Left lung (tissue), 10 donors: ENCODE results near the gene JPH2. TPM values are rescaled to one million over a fixed set of nuclear protein-coding genes. Genes with fewer than 3 reads are reported as not detected.

Experiments
- ATAC-seq: fragments of 200-7000 bp; cut with Tn5 transposase; one replicate; pipeline ENCODE4 v1.9.1; 2020; ENCODE audit warnings: moderate library complexity
- DNase-seq, 4 donors: peaks; one replicate each; pipeline ENCODE4 v3.0.0-alpha.2; 2013 to 2020
- H3K27ac ChIP-seq, 2 donors: fragments of 200-600 bp; sonication (generic) in 1 of 2; one replicate each; pipeline versions ENCODE4 v1.5.0 to v1.8.0; 2020 to 2021
- H3K27me3 ChIP-seq, 2 donors: fragments of 200-600 bp; sonication (generic) in 1 of 2; one replicate each; pipeline versions ENCODE4 v1.5.0 to v1.8.0; 2020 to 2021
- H3K36me3 ChIP-seq, 2 donors: fragments of 200-600 bp; sonication (generic) in 1 of 2; one replicate each; pipeline versions ENCODE4 v1.5.0 to v1.8.0; 2020 to 2021
- H3K4me1 ChIP-seq, 2 donors: fragments of 200-600 bp; one replicate each; pipeline ENCODE4 v1.8.0; 2021
- H3K4me3 ChIP-seq, 2 donors: fragments of 200-600 bp; sonication (generic) in 1 of 2; one replicate each; pipeline versions ENCODE4 v1.5.0 to v1.8.0; 2020 to 2021; ENCODE audit warnings: mild to moderate bottlenecking in 1 of 2
- H3K9me3 ChIP-seq, 2 donors: fragments of 200-600 bp; sonication (generic) in 1 of 2; one replicate each; pipeline versions ENCODE4 v1.5.0 to v1.8.0; 2020 to 2021
- intact Hi-C, 2 donors: fragments of 100-400 bp; cut with DNase I; formaldehyde crosslinking; loops; one replicate each; pipeline versions ENCODE4 v1.11.2 to v1.14.2; 2022
- polyA plus RNA-seq, 6 donors: library from polyadenylated mRNA; unstranded; fragments of 120-200 nt; gene quantifications; one replicate each; pipeline ENCODE4 v1.2.1, GENCODE V29; 2013; ENCODE audit not compliant: insufficient read length in 6 of 6
- total RNA-seq, 2 donors: library from RNA; stranded (reverse); fragmentation: NEBNext Ultra II Directional; extraction: Animal tissue kit (Norgen Biotek cat#: 25700); gene quantifications; one replicate each; pipeline ENCODE4 v1.2.1, GENCODE V29; 2021
- TF ChIP-seq, protein P1 (sequence below), 2 donors: fragments of 200-600 bp; sonication (generic) in 1 of 2; IDR thresholded peaks; one replicate each; pipeline versions ENCODE4 v1.5.0 to v1.8.0; 2021; ENCODE audit warnings: antibody characterized with exemption in 2 of 2
- donor health status: DM: no; HTN: yes; CAD: no.
- donor health status: DM: no; HTN: no; CAD: no.

Gene JPH2
- total and polyA plus RNA-seq, 8 donors = 0.83 to 7.4 (median 1.4) TPM

DNA sequence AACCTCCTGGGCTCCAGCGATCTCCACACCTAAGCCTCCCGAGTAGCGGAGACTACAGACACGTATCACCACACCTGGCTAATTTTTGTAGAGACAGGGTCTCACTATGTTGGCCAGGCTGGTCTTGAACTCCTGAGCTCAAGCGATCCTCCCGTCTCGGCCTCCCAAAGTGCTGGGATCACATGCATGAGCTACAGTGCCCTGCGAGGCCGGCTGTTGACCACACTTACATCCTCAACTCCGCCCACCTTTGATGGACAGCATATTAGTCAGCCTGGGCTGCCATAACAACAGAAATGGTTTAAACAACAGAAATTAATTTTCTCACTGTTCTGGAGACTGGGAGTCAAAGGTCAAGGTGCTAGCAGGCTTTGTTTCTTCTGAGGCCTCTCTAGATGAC lies 107.7 kb downstream of the JPH2 start:
- Histone ChIP-seq H3K9me3 (no peaks in the 10 kb centered on the region), H3K4me1 (peaks cover 0 to 14% of the 10 kb centered on the region in 2 donors), H3K27me3 (no peaks in the 10 kb centered on the region), H3K36me3 (no peaks in the 10 kb centered on the region), H3K4me3 (no peak overlapping the region), H3K27ac (no peak overlapping the region)
- TF ChIP-seq, protein P1, sequence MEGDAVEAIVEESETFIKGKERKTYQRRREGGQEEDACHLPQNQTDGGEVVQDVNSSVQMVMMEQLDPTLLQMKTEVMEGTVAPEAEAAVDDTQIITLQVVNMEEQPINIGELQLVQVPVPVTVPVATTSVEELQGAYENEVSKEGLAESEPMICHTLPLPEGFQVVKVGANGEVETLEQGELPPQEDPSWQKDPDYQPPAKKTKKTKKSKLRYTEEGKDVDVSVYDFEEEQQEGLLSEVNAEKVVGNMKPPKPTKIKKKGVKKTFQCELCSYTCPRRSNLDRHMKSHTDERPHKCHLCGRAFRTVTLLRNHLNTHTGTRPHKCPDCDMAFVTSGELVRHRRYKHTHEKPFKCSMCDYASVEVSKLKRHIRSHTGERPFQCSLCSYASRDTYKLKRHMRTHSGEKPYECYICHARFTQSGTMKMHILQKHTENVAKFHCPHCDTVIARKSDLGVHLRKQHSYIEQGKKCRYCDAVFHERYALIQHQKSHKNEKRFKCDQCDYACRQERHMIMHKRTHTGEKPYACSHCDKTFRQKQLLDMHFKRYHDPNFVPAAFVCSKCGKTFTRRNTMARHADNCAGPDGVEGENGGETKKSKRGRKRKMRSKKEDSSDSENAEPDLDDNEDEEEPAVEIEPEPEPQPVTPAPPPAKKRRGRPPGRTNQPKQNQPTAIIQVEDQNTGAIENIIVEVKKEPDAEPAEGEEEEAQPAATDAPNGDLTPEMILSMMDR (IDR thresholded peaks at IDR 0.05) = no peak
- ATAC-seq (no peak), DNase-seq (peak in 1 of 4 donors; percentile 46)
- intact Hi-C loops = loop anchor here in 1 of 2 donors (10.0 kb wide), 1 partner anchor 234 kb away; no protein-coding TSS in a partner anchor

DNA sequence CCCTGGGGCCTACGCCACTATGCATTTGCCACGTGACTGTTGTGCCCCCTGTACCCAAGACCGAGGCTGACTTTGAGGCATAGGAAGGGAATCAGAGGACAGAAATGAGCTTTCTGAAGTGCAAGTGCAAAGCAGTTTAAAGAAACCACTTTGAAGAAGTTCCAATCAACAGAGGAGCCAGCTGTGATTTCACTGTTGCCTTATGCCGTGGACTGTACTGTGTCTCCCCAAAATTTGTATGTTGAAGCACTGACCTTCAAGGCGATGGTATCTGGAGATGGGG lies 111.1 kb downstream of the JPH2 start:
- Histone ChIP-seq H3K4me3 (no peak overlapping the region), H3K4me1 (peaks cover 0 to 35% of the 10 kb centered on the region in 2 donors), H3K9me3 (no peaks in the 10 kb centered on the region), H3K27me3 (no peaks in the 10 kb centered on the region), H3K27ac (peak overlapping the region in 1 of 2 donors; percentile 50), H3K36me3 (no peaks in the 10 kb centered on the region)
- intact Hi-C loops = loop anchor here in 1 of 2 donors (10.0 kb wide), 1 partner anchor 231 kb away; no protein-coding TSS in a partner anchor
- no peak for DNase-seq
- no peak for ATAC-seq
- TF ChIP-seq, protein P1 (IDR thresholded peaks at IDR 0.05) = no peak

DNA sequence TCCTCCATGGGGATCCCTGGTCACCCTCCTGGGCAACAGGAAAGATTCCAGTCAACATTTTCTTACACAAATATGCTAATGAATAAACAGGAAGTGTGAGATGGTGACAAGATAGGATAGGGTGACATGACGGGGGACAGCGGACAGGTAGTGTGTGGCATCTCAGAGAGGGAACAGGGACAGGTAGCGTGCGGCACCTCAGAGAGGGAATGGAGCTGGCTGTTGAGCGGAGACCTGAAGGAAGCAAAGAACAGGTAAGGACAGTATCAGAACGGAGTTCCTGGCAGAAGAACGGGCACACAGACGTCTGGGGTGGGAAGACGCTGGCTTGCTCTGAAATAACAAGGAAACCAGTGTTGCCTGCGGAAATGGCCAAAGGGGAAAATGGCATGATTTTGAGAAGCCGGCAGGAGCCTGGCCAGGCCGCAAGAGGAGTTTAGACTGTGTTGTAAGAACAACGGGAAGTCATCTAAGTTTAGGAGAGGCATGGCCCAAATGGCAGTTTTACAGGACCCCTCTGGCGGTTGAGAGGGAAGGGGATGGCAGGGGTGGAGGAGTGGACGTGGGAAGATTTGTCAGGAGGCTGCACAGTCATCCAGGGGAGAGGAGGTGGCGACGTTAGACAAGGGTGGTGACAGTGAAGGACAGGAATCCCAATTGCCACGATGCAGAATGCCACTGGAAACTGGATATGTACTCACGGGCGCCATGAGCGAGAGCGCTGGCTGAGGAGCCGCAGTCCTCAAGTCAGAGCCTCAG lies 111.6 kb downstream of the JPH2 start:
- H3K36me3 ChIP-seq = no peaks in the 10 kb centered on the region
- H3K9me3 ChIP-seq = no peaks in the 10 kb centered on the region
- H3K4me1 ChIP-seq = peaks cover 0 to 30% of the 10 kb centered on the region in 2 donors
- ATAC-seq (no peak), DNase-seq (peak in 1 of 4 donors; percentile 59)
- no peaks in the 10 kb centered on the region for H3K27me3 ChIP-seq
- TF ChIP-seq, protein P1 (IDR thresholded peaks at IDR 0.05) = no peak
- H3K4me3 ChIP-seq = no peak overlapping the region
- intact Hi-C loops = loop anchor here in 1 of 2 donors (10.0 kb wide), 1 partner anchor 231 kb away; no protein-coding TSS in a partner anchor
- H3K27ac ChIP-seq = peak overlapping the region in 1 of 2 donors; percentile 50

DNA sequence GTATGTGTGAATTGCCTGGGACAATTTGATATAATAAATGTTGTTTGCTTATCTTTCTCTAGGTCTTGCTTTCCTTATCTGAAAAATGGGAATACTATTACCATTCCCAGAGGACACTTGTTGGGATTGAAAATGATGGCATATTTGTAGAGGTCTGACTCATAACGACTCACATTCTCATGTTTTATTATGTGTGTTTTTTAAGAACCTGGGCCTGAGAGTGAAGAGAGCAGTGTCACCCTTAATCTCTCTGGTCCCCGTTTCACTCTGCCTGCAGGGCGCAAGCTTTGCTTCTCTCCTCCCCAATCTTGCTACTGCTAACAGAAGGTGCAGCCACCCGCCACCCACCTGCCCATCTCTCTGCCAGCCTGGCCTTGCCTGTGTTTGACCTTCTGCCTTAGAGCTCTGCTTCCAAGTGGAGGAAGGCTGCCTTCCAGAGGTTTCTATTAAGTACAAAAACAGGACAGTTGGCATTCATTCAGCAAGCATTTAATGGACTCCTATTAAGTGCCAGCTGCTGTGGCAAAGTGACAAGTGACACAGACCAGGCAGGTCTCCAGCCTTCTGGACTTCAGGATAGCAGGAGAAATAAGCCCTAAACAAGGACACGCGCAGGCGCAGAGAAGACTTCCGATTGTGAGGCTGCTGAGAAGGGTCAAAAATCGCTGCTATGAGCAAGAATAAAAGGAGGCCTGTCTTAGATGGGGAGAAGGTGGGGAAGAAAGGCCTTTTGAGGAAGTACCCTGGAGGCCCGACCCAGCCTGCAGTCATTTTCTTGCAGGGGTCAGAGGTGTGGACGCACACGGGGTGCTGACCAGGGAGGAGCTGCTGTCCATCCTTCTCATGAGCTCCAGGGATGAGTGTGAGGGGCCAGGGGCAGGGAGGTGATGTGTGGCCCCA lies 112.5 kb downstream of the JPH2 start:
- ATAC-seq (no peak), DNase-seq (peak in 1 of 4 donors; percentile 74)
- H3K4me1 ChIP-seq = peaks cover 0 to 38% of the 10 kb centered on the region in 2 donors
- peak overlapping the region in 1 of 2 donors; percentile 50 for H3K27ac ChIP-seq
- intact Hi-C loops = loop anchor here in 1 of 2 donors (10.0 kb wide), 1 partner anchor 230 kb away; no protein-coding TSS in a partner anchor
- H3K4me3 ChIP-seq = no peak overlapping the region
- H3K36me3 ChIP-seq = no peaks in the 10 kb centered on the region
- TF ChIP-seq, protein P1 (IDR thresholded peaks at IDR 0.05) = no peak
- H3K27me3 ChIP-seq = no peaks in the 10 kb centered on the region
- no peaks in the 10 kb centered on the region for H3K9me3 ChIP-seq

DNA sequence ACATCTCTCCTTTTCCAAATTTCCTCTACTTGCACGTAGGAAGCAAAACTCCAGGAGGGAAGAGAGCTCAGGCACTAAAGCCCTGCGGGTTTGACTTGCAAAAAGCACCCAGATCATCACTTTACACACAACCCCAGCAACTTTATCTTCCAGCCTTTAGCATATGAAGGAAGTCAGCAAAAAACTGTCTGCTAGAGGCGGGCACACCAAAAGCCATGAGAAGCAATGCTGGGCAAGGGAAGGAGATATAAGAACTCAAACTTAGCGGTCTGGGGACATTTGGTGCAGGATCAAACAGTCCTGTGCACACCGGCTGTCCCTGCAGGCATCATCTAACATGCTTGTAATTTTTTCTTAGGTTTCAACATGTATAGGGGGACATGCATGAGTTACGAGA lies 113.3 kb downstream of the JPH2 start:
- no peaks in the 10 kb centered on the region for H3K36me3 ChIP-seq
- H3K27me3 ChIP-seq = no peaks in the 10 kb centered on the region
- TF ChIP-seq, protein P1 (IDR thresholded peaks at IDR 0.05) = no peak
- H3K4me1 ChIP-seq = peaks cover 0 to 46% of the 10 kb centered on the region in 2 donors
- DNase-seq (no peak), ATAC-seq (no peak)
- intact Hi-C loops = loop anchor here in 1 of 2 donors (10.0 kb wide), 1 partner anchor 229 kb away; no protein-coding TSS in a partner anchor
- H3K9me3 ChIP-seq = no peaks in the 10 kb centered on the region
- H3K4me3 ChIP-seq = no peak overlapping the region
- H3K27ac ChIP-seq = no peak overlapping the region
